Stimulated activated naive CD8-positive, alpha-beta T cell treated with anti-CD3 and anti-CD28 coated beads, Interleukin-15, Interleukin-2, amounts not matched to agents 100 ng/mL and 50 ng/mL, for 24 hours (primary cell): ENCODE data around the gene TTC34.

Source experiments
- H3K27ac Mint-ChIP-seq: one replicate; pipeline ENCODE4 v1.8.0; 2021; ENCODE audit warnings: mild to moderate bottlenecking, mixed read lengths
- H3K27me3 Mint-ChIP-seq: one replicate; pipeline ENCODE4 v1.8.0; 2021; ENCODE audit warnings: mixed read lengths
- H3K36me3 Mint-ChIP-seq: one replicate; pipeline ENCODE4 v1.8.0; 2021; ENCODE audit warnings: low read depth, mixed read lengths
- H3K4me1 Mint-ChIP-seq: one replicate; pipeline ENCODE4 v1.8.0; 2021; ENCODE audit warnings: low read depth, mixed read lengths
- H3K4me3 Mint-ChIP-seq: one replicate; pipeline ENCODE4 v1.8.0; 2021; ENCODE audit warnings: mild to moderate bottlenecking, mixed read lengths
- H3K9me3 Mint-ChIP-seq: one replicate; pipeline ENCODE4 v1.8.0; 2021; ENCODE audit warnings: mixed read lengths

TTC34 gene

DNA sequence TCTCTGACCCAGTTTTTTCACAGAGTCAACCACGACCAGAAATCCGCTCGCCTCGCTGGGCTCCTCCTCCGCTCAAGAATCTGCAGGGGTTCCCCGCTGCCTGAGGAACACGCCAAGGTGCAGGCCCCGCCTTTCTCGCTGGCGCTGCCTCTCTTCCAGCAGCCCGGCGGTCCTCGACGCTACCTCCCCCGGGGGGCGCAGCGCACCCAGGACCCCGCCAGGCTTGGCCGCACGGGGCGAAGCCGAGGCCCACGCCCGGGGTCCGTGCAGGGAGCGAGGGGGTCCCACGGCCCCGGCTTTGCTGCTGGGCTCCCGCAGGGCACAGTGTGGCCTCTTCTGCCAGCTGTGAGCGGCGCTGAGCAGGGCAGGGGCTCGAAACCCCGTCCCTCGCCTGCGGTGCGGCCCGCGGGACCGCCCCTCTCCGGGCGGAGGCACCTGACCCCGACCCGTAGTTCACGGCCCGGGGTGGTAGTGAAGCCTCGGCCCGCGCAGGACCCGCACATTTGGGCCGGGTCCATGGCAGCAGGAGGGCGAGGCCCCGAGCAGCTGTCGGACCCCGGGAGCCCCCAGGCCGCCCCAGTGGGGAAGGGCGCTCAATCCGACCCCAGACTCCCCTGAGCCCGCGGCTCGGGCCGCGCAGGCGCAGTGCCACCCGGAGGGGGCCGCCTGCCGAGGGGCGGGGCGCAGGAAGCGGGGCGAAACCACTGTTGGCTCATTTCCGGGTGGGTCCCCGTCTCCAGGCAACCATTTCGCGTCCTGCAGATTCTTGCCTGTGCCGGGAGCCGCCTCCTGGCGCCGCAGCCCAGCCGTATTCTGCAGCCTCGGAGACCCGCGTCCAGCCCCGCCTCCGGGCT, 158.7 kb downstream of the TTC34 start:
- H3K4me3 Mint-ChIP-seq = peak overlapping the region; percentile 91
- H3K36me3 Mint-ChIP-seq = no peaks in the 10 kb centered on the region
- H3K4me1 Mint-ChIP-seq = peaks cover 13% of the 10 kb centered on the region
- peak overlapping the region; percentile 92 for H3K27ac Mint-ChIP-seq
- no peaks in the 10 kb centered on the region for H3K27me3 Mint-ChIP-seq
- H3K9me3 Mint-ChIP-seq = peaks cover 6% of the 10 kb centered on the region

DNA sequence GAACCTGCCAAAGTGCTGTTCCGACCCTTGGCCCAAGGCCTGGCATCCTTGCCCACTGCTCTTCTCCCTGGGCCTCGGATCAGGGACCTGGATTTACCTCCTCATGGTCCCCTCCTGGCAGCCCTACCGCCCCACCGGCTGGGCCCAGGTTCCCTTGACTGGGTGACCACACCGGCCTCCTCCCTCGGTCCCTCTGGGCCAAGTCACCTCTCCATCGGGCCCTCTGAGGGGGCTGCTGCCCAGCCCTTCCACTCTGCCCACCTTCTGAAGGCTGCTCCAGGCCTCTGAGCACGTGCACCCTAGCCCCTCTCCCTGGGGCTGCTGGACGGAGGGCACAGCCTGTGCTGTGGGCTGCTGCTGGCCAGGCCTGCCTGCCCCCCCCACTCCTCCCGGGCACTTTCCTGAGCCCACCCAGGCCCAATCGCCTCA, 159.3 kb downstream of the TTC34 start:
- no peaks in the 10 kb centered on the region for H3K27me3 Mint-ChIP-seq
- peak overlapping the region; percentile 91 for H3K4me3 Mint-ChIP-seq
- peaks cover 3% of the 10 kb centered on the region for H3K9me3 Mint-ChIP-seq
- peaks cover 13% of the 10 kb centered on the region for H3K4me1 Mint-ChIP-seq
- peak overlapping the region; percentile 92 for H3K27ac Mint-ChIP-seq
- H3K36me3 Mint-ChIP-seq = no peaks in the 10 kb centered on the region

- H3K36me3 Mint-ChIP-seq = no peaks in the 10 kb centered on the region
- H3K27ac Mint-ChIP-seq = peak overlapping the region; percentile 92
- no peaks in the 10 kb centered on the region for H3K27me3 Mint-ChIP-seq
- peaks cover 5% of the 10 kb centered on the region for H3K9me3 Mint-ChIP-seq
- H3K4me1 Mint-ChIP-seq = peaks cover 16% of the 10 kb centered on the region
- H3K4me3 Mint-ChIP-seq = peak overlapping the region; percentile 91
Measured at GRCh38 chr1:2641381-2642130, 159.9 kb downstream of the TTC34 start.

- H3K4me3 Mint-ChIP-seq = no peak overlapping the region
Measured at GRCh38 chr1:2640626-2641025, 160.9 kb downstream of the TTC34 start.

DNA sequence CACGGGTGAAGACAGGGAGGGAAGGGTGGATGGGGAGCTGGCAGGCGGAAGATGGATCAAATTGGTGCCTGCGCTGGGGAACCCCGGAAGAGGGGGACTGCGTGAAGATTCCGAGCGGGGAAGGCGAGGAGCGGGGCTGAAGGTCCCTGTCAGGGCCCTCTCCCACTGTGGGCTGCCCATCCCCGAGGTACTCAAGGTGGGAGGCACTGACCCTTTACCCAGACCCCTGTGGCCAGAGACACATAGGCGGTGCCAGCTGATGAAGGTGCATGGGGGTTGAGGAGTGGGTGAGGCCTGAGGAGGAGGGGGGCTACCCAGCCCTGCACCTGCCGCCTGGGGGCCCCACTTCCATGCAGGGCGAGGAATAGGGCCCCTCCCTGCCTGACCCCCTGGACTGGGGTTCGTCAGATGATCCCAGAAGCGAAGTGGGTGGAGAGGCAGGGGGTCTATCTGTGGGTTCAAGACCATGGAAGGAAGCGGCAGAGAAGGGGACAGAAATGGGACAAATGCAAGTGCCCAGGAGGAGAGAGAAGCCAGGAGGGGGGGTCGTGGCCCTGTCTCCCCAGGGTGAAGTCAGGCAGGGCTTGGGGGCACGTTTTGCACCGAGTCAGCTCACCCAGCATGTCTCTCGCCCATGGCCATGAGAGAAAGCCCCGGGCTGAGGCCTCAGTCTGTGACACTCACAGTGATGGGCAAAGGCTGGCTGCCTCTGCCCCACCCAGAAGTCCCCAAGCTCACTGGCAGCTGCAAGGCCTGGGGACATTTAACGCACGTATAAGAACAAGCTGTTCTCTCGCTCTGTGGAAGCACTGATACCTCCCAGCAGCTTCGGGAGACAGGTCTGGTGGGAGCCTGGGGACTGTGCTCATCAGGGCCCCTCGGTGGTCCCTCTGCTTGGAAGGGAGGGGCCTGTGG, 161.6 kb downstream of the TTC34 start:
- Mint-ChIP-seq H3K36me3 (no peaks in the 10 kb centered on the region), H3K4me3 (no peak overlapping the region), H3K9me3 (peaks cover 5% of the 10 kb centered on the region), H3K27ac (no peak overlapping the region), H3K4me1 (peaks cover 16% of the 10 kb centered on the region), H3K27me3 (peaks cover 3% of the 10 kb centered on the region)

More at GRCh38 chr1:2640626-2641025, 160.9 kb downstream of the TTC34 start:
- Mint-ChIP-seq H3K9me3 (peaks cover 5% of the 10 kb centered on the region), H3K36me3 (no peaks in the 10 kb centered on the region), H3K27ac (no peak overlapping the region), H3K27me3 (peaks cover 3% of the 10 kb centered on the region), H3K4me1 (peaks cover 16% of the 10 kb centered on the region)

- Mint-ChIP-seq H3K36me3 (no peaks in the 10 kb centered on the region), H3K27ac (no peak overlapping the region), H3K27me3 (peaks cover 3% of the 10 kb centered on the region), H3K4me1 (peaks cover 16% of the 10 kb centered on the region), H3K9me3 (peaks cover 5% of the 10 kb centered on the region), H3K4me3 (no peak overlapping the region)
Measured at GRCh38 chr1:2639203-2639602, 162.3 kb downstream of the TTC34 start.

GRCh38 chr1:2638466-2639115, 162.9 kb downstream of the TTC34 start:
- no peak overlapping the region for H3K27ac Mint-ChIP-seq
- H3K9me3 Mint-ChIP-seq = peaks cover 5% of the 10 kb centered on the region
- peaks cover 14% of the 10 kb centered on the region for H3K4me1 Mint-ChIP-seq
- no peaks in the 10 kb centered on the region for H3K36me3 Mint-ChIP-seq
- peaks cover 3% of the 10 kb centered on the region for H3K27me3 Mint-ChIP-seq
- no peak overlapping the region for H3K4me3 Mint-ChIP-seq

GRCh38 chr1:2637442-2638145, 163.9 kb downstream of the TTC34 start:
- H3K36me3 Mint-ChIP-seq = no peaks in the 10 kb centered on the region
- H3K4me1 Mint-ChIP-seq = peaks cover 9% of the 10 kb centered on the region
- H3K27ac Mint-ChIP-seq = no peak overlapping the region
- peaks cover 5% of the 10 kb centered on the region for H3K9me3 Mint-ChIP-seq
- H3K27me3 Mint-ChIP-seq = peaks cover 3% of the 10 kb centered on the region
- no peak overlapping the region for H3K4me3 Mint-ChIP-seq

GRCh38 chr1:2636733-2637132, 164.8 kb downstream of the TTC34 start:
- Mint-ChIP-seq H3K4me1 (peaks cover 3% of the 10 kb centered on the region), H3K27me3 (peaks cover 3% of the 10 kb centered on the region), H3K36me3 (no peaks in the 10 kb centered on the region), H3K9me3 (peaks cover 5% of the 10 kb centered on the region), H3K27ac (no peak overlapping the region), H3K4me3 (no peak overlapping the region)

DNA sequence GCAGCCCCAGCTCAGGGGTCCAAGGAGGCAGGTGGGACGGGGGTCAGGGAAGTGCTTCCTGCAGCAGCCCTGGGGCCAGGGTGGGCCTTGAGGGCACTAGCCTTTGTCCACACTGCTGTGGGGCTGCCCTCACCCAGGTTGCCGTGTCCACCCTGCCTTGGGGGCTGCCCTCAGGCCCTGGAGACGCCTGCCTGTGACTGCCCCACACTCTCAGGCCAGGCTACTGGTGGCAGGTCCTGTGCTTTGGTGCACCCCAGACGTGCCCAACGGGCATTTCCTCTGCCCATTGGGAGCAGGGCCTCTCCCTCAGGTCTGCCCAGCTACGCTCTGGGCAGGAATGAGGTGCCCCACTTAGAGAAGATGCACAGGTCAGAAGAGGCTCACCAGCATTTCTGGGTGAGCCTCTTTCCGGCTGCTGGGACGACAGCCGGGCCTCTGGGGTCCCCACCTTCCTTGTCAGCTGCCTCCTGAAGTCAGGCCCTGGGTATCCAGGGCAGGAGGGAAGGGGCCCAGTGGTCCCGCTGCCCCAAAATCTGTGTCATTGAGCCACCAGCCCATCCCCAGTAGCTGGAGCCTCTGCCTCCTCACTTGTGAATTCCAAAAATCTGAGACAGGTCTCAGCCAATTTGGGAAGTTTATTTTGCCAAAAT, 166.0 kb downstream of the TTC34 start:
- Mint-ChIP-seq H3K27me3 (peaks cover 7% of the 10 kb centered on the region), H3K4me1 (peaks cover 7% of the 10 kb centered on the region), H3K9me3 (peaks cover 10% of the 10 kb centered on the region), H3K27ac (no peak overlapping the region), H3K4me3 (no peak overlapping the region), H3K36me3 (no peaks in the 10 kb centered on the region)

- Mint-ChIP-seq H3K36me3 (no peaks in the 10 kb centered on the region), H3K9me3 (peaks cover 16% of the 10 kb centered on the region), H3K4me3 (no peak overlapping the region), H3K27ac (no peak overlapping the region), H3K4me1 (peaks cover 8% of the 10 kb centered on the region), H3K27me3 (peaks cover 18% of the 10 kb centered on the region)
Measured at GRCh38 chr1:2633936-2634491, 167.5 kb downstream of the TTC34 start.

DNA sequence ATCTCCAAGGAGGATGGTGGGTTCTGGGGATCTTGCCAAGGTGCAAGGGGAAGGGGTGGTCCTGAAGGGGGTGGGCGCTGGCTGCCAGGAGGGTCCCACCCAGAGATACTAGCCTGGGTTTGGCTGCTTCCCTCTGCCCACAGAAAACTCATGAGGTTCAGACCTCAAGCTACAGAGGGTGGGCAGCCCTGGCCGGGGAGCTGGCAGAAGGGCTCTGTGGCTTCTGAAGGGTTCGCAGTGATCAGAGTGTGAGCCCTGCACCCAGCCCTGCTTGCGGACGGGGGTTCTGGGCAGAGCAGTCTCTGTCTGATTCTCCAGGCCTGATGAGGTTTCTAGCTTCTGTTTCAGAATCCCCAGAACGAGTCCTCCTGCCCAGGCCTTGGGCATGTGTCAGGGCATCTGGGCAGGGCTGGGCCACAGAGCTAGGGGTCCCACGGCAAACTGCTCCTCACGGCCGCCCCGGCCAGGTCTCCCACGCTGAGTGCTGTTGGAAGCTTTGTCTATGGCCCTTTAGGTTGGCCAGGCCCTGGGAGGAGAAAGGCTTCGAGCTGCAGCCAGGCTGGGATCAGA, 168.0 kb downstream of the TTC34 start:
- no peak overlapping the region for H3K27ac Mint-ChIP-seq
- H3K4me1 Mint-ChIP-seq = peaks cover 8% of the 10 kb centered on the region
- H3K4me3 Mint-ChIP-seq = no peak overlapping the region
- peaks cover 16% of the 10 kb centered on the region for H3K9me3 Mint-ChIP-seq
- H3K36me3 Mint-ChIP-seq = no peaks in the 10 kb centered on the region
- peaks cover 18% of the 10 kb centered on the region for H3K27me3 Mint-ChIP-seq
